SK-N-SH (cell line): ENCODE data around the gene BMP6.

Source experiments
- EP300 ChIP-seq, 2 experiments: IDR thresholded peaks; 2 replicates each; pipeline versions ENCODE4 v1.4.0 to v1.6.1; 2012; ENCODE audit warnings: borderline replicate concordance in 1 of 2, low read depth in 1 of 2, low read length in 1 of 2
- RCOR1 ChIP-seq: fragments of 150-350 bp; IDR thresholded peaks from 2 replicates; pipeline ENCODE4 v1.6.1; 2017; ENCODE audit warnings: antibody characterized with exemption, low read length
- TAF1 ChIP-seq: IDR thresholded peaks from 2 replicates; pipeline ENCODE4 v1.6.1; 2012; ENCODE audit warnings: low read depth, mild to moderate bottlenecking, low read length, moderate library complexity, borderline replicate concordance
- TCF12 ChIP-seq: IDR thresholded peaks from 2 replicates; pipeline ENCODE4 v1.4.0; 2012
- USF2 ChIP-seq: fragments of 150-350 bp; IDR thresholded peaks from 2 replicates; pipeline ENCODE4 v1.6.1; 2017; ENCODE audit warnings: antibody characterized with exemption, low read length, low read depth, borderline replicate concordance
- TF ChIP-seq, protein P1 (sequence below): fragments of 200-600 bp; sonication (generic); IDR thresholded peaks from 2 replicates; pipeline ENCODE4 v1.6.1; 2017; ENCODE audit warnings: antibody characterized with exemption, mild to moderate bottlenecking, moderate library complexity

DNA sequence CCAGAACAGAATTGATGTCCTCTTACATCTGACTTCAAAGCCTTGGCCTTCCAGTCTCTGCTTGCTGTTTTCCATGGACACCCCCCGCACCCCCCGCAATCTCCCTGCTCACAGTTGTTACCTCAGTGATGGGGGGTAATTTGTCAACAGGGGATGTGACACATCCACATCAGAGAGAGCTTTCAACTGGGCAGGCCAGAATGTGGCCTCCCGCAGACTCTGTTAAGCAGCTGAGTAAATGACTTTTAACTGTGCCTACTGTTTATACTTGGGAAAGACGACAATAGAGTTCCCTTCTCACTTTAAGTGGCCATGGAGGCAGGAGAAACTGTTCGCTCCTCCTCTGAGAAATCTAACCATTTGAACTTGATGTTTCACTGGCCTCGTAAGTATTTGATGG lies 133.7 kb downstream of the BMP6 start:
- TF ChIP-seq, protein P1, sequence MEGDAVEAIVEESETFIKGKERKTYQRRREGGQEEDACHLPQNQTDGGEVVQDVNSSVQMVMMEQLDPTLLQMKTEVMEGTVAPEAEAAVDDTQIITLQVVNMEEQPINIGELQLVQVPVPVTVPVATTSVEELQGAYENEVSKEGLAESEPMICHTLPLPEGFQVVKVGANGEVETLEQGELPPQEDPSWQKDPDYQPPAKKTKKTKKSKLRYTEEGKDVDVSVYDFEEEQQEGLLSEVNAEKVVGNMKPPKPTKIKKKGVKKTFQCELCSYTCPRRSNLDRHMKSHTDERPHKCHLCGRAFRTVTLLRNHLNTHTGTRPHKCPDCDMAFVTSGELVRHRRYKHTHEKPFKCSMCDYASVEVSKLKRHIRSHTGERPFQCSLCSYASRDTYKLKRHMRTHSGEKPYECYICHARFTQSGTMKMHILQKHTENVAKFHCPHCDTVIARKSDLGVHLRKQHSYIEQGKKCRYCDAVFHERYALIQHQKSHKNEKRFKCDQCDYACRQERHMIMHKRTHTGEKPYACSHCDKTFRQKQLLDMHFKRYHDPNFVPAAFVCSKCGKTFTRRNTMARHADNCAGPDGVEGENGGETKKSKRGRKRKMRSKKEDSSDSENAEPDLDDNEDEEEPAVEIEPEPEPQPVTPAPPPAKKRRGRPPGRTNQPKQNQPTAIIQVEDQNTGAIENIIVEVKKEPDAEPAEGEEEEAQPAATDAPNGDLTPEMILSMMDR = no peak
- TF ChIP-seq RCOR1 (no peak), TAF1 (no peak), USF2 (no peak), EP300 (IDR thresholded peaks at IDR 0.05; ENCODE audit: borderline replicate concordance in 1 of 2, low read depth in 1 of 2, low read length in 1 of 2) (no peak), TCF12 (no peak)
